Kidney (tissue), 14 donors: Measurements from ENCODE around the gene HNRNPA3. TPM values are rescaled to one million over a fixed set of nuclear protein-coding genes. Genes with fewer than 3 reads are reported as not detected.

ENCODE experiments used
- DNase-seq, 5 donors: peaks; one replicate each; pipeline ENCODE4 v3.0.0-alpha.2; 2013 to 2020
- FAIRE-seq: peaks from 2 replicates; lab custom pipeline; 2012; peaks lifted over from hg19 to GRCh38; lab: Jason Lieb, UNC
- H3K27ac ChIP-seq, 2 donors: one replicate each; pipeline ENCODE4 v1.7.0; 2013; ENCODE audit warnings: low read depth in 2 of 2, low read length in 2 of 2, inconsistent platforms in 1 of 2
- H3K27me3 ChIP-seq: one replicate; pipeline ENCODE4 v1.7.1; 2013; ENCODE audit warnings: low read length, inconsistent platforms; ENCODE audit not compliant: control insufficient read depth, insufficient read depth
- H3K36me3 ChIP-seq, 3 donors: one replicate each; pipeline versions ENCODE4 v1.7.0 to v1.7.1; 2013; ENCODE audit warnings: low read length in 3 of 3, control low read depth in 1 of 3, inconsistent platforms in 1 of 3; ENCODE audit not compliant: insufficient read depth in 3 of 3, control insufficient read depth in 2 of 3
- H3K4me1 ChIP-seq, 3 donors: one replicate each; pipeline versions ENCODE4 v1.7.0 to v1.7.1; 2013; ENCODE audit warnings: low read length in 3 of 3, inconsistent platforms in 1 of 3, low read depth in 1 of 3; ENCODE audit not compliant: control insufficient read depth in 2 of 3, insufficient read depth in 2 of 3
- H3K4me3 ChIP-seq, 3 donors: one replicate each; pipeline versions ENCODE4 v1.7.0 to v1.8.1; 2013; ENCODE audit warnings: low read length in 3 of 3, control low read depth in 1 of 3, inconsistent platforms in 1 of 3
- H3K9ac ChIP-seq, 3 donors: one replicate each; pipeline versions ENCODE4 v1.7.0 to v1.7.1; 2013; ENCODE audit warnings: low read length in 3 of 3, control low read depth in 1 of 3, inconsistent platforms in 1 of 3
- H3K9me3 ChIP-seq, 3 donors: one replicate each; pipeline versions ENCODE4 v1.7.0 to v1.7.1; 2013; ENCODE audit warnings: low read length in 3 of 3, control low read depth in 1 of 3, inconsistent platforms in 1 of 3; ENCODE audit not compliant: control insufficient read depth in 2 of 3, insufficient read depth in 1 of 3
- CTCF ChIP-seq: IDR thresholded peaks from 3 replicates; pipeline ENCODE4 v1.5.1; 2012; ENCODE audit warnings: mild to moderate bottlenecking, moderate library complexity, borderline replicate concordance; ENCODE audit not compliant: insufficient read depth; ENCODE audit errors: extremely low read depth
- intact Hi-C: fragments of 100-400 bp; cut with DNase I; formaldehyde crosslinking; loops from one replicate; pipeline ENCODE4 v1.11.1; 2022
- polyA plus RNA-seq: library from polyadenylated mRNA; stranded (reverse); fragments of 350-450 nt; fragmentation: Illumina TruSeq; extraction: RNeasy Lipid Tissue Mini Kit (QIAGEN cat#74804); gene quantifications from one replicate; pipeline ENCODE4 v1.2.3, GENCODE V29; 2014; ENCODE audit warnings: low read depth, low replicate concordance; ENCODE audit not compliant: insufficient read depth
- total RNA-seq: library from RNA; stranded (reverse); fragmentation: NEBNext Ultra II Directional; extraction: Animal tissue kit (Norgen Biotek cat#: 25700); gene quantifications from one replicate; pipeline ENCODE4 v1.2.1, GENCODE V29; 2021
- donor health status: control.
- donor health status: control.
- donor health status: control.
- donor health status: control.
- donor health status: control.
- donor health status: DM: yes; HTN: yes; CAD: no.
- donor health status: Normal renal cell carcinoma (clear cell type).

HNRNPA3 gene
- total and polyA plus RNA-seq, 2 donors from 2014 or later = 156 to 173 TPM

- DNase-seq = no peak
- Histone ChIP-seq H3K4me3 (no peak overlapping the region), H3K27me3 (no peaks in the 10 kb centered on the region), H3K4me1 (peaks cover 11 to 22% (median 15%) of the 10 kb centered on the region in 3 donors), H3K9ac (no peak overlapping the region), H3K36me3 (no peaks in the 10 kb centered on the region), H3K27ac (peak overlapping the region in 1 of 2 donors; percentile 54), H3K9me3 (no peaks in the 10 kb centered on the region)
- intact Hi-C loops = loop anchor here (5.0 kb wide), 1 partner anchor 162 kb away; no protein-coding TSS in a partner anchor
- FAIRE-seq = no peak
- TF ChIP-seq CTCF = no peak
These were observed 42.6 kb upstream of the HNRNPA3 start for GRCh38 chr2:177169810-177170514.

GRCh38 chr2:177171418-177171865, 41.2 kb upstream of the HNRNPA3 start:
- intact Hi-C loops = no loop called here
- DNase-seq (peak in 1 of 5 donors; percentile 50), FAIRE-seq (no peak)
- H3K27ac ChIP-seq = peak overlapping the region in 1 of 2 donors; percentile 16
- TF ChIP-seq CTCF = no peak
- H3K4me3 ChIP-seq = no peak overlapping the region
- H3K36me3 ChIP-seq = no peaks in the 10 kb centered on the region
- no peak overlapping the region for H3K9ac ChIP-seq
- H3K4me1 ChIP-seq = peaks cover 2 to 12% (median 5%) of the 10 kb centered on the region in 3 donors
- no peaks in the 10 kb centered on the region for H3K9me3 ChIP-seq
- H3K27me3 ChIP-seq = no peaks in the 10 kb centered on the region

GRCh38 chr2:177172034-177172880, 40.3 kb upstream of the HNRNPA3 start:
- no peak for TF ChIP-seq CTCF
- DNase-seq = no peak
- no peak overlapping the region for H3K9ac ChIP-seq
- no peaks in the 10 kb centered on the region for H3K36me3 ChIP-seq
- H3K27me3 ChIP-seq = no peaks in the 10 kb centered on the region
- no peak overlapping the region for H3K4me3 ChIP-seq
- no peak for FAIRE-seq
- peaks cover 2 to 11% (median 5%) of the 10 kb centered on the region in 3 donors for H3K4me1 ChIP-seq
- intact Hi-C loops = no loop called here
- H3K9me3 ChIP-seq = no peaks in the 10 kb centered on the region
- H3K27ac ChIP-seq = no peak overlapping the region
